Lung (tissue), 12 donors: ENCODE measurements around the gene ZNF296. TPM values are rescaled to one million over a fixed set of nuclear protein-coding genes. Genes with fewer than 3 reads are reported as not detected.

Source experiments
- ATAC-seq: fragments of 200-7000 bp; cut with Tn5 transposase; one replicate; pipeline ENCODE4 v1.9.1; 2020; ENCODE audit warnings: moderate number of reproducible peaks; ENCODE audit not compliant: insufficient read depth, low FRiP score
- DNase-seq, 3 donors: peaks; one replicate each; pipeline ENCODE4 v3.0.0-alpha.2; 2013 to 2017
- H3K27ac ChIP-seq, 2 donors: one replicate each; pipeline ENCODE4 v1.5.1; 2013; ENCODE audit warnings: mild to moderate bottlenecking in 2 of 2, moderate library complexity in 2 of 2, control low read depth in 1 of 2, inconsistent platforms in 1 of 2, low read depth in 1 of 2, low read length in 1 of 2
- H3K27me3 ChIP-seq, 3 donors: one replicate each; pipeline ENCODE4 v1.5.1; 2013; ENCODE audit warnings: low read length in 2 of 3; ENCODE audit not compliant: control insufficient read depth in 3 of 3, insufficient read depth in 3 of 3
- H3K36me3 ChIP-seq, 4 donors: one replicate each; pipeline ENCODE4 v1.5.1; 2013; ENCODE audit warnings: low read length in 4 of 4, mild to moderate bottlenecking in 1 of 4, moderate library complexity in 1 of 4; ENCODE audit not compliant: control insufficient read depth in 4 of 4, insufficient read depth in 4 of 4
- H3K4me1 ChIP-seq, 5 donors: one replicate each; pipeline ENCODE4 v1.5.1; 2013; ENCODE audit warnings: low read length in 5 of 5, mild to moderate bottlenecking in 2 of 5, moderate library complexity in 1 of 5; ENCODE audit not compliant: control insufficient read depth in 5 of 5, insufficient read depth in 5 of 5
- H3K4me3 ChIP-seq: one replicate; pipeline ENCODE4 v1.5.1; 2013; ENCODE audit warnings: mild to moderate bottlenecking, control low read depth, moderate library complexity
- H3K9ac ChIP-seq, 2 donors: one replicate each; pipeline ENCODE4 v1.5.1; 2013; ENCODE audit warnings: low read length in 2 of 2, control low read depth in 1 of 2; ENCODE audit not compliant: insufficient read depth in 1 of 2
- H3K9me3 ChIP-seq, 4 donors: one replicate each; pipeline ENCODE4 v1.5.1; 2013; ENCODE audit warnings: low read length in 3 of 4, mild to moderate bottlenecking in 1 of 4, moderate library complexity in 1 of 4; ENCODE audit not compliant: control insufficient read depth in 4 of 4, insufficient read depth in 3 of 4
- CTCF ChIP-seq: IDR thresholded peaks from 2 replicates; pipeline ENCODE4 v1.5.1; 2012; ENCODE audit warnings: mild to moderate bottlenecking; ENCODE audit errors: control extremely low read depth, extremely low read depth
- WGBS, 2 donors: extraction: QIAGEN DNeasy Blood & Tissue Kit; methylation state at CpG; one replicate each; pipeline ENCODE4 v1.1.7; 2013; 5-methylcytosine and 5-hydroxymethylcytosine counted together
- polyA plus RNA-seq, 2 donors: library from polyadenylated mRNA; stranded (reverse); fragments of 200-250 nt; gene quantifications; one replicate each; pipeline ENCODE4 v1.2.1, GENCODE V29; 2013
- total RNA-seq, 2 donors: library from RNA; depleted of rRNA in 1 of 2; stranded (reverse); fragments of >200 nt in 1 of 2; gene quantifications; one replicate each; pipeline ENCODE4 v1.2.1, GENCODE V29; 2014 to 2021
- donor health status: control.
- donor health status: control.
- donor health status: Bipolar disorder and iron deficiency.
- donor health status: healthy.
- donor health status: DM: yes; HTN: yes; CAD: no.

ZNF296 gene
- total and polyA plus RNA-seq, 4 donors: 0.43 to 3.9 (median 2.8) TPM

GRCh38 chr19:45071545-45071938 is 4.7 kb downstream of the ZNF296 start:
- Histone ChIP-seq H3K9me3 (no peaks in the 10 kb centered on the region), H3K27ac (no peak overlapping the region), H3K36me3 (peaks cover 9 to 50% (median 22%) of the 10 kb centered on the region in 4 donors), H3K4me1 (peaks cover 0 to 3% (median 0%) of the 10 kb centered on the region in 5 donors), H3K9ac (no peak overlapping the region), H3K4me3 (no peak overlapping the region), H3K27me3 (no peaks in the 10 kb centered on the region)
- ATAC-seq (no peak), DNase-seq (no peak)
- no peak for TF ChIP-seq CTCF
- WGBS, 2 donors: 93 to 94% methylated on average over 25 of the region's 25 CpGs

- Histone ChIP-seq H3K9me3 (no peaks in the 10 kb centered on the region), H3K9ac (no peak overlapping the region), H3K4me1 (peaks cover 0 to 2% (median 0%) of the 10 kb centered on the region in 5 donors), H3K36me3 (peaks cover 9 to 50% (median 22%) of the 10 kb centered on the region in 4 donors), H3K27ac (no peak overlapping the region), H3K4me3 (no peak overlapping the region), H3K27me3 (no peaks in the 10 kb centered on the region)
- 81 to 92% methylated on average over 14 to 19 of the region's 19 CpGs for WGBS, 2 donors
- ATAC-seq (no peak), DNase-seq (no peak)
- TF ChIP-seq CTCF: no peak
These were observed 5.3 kb downstream of the ZNF296 start for GRCh38 chr19:45070861-45071544.

- Histone ChIP-seq H3K27me3 (no peaks in the 10 kb centered on the region), H3K9me3 (no peaks in the 10 kb centered on the region), H3K4me1 (no peaks in the 10 kb centered on the region), H3K36me3 (peaks cover 14 to 54% (median 24%) of the 10 kb centered on the region in 4 donors), H3K27ac (no peak overlapping the region), H3K4me3 (no peak overlapping the region), H3K9ac (no peak overlapping the region)
- ATAC-seq: no peak
- DNase-seq: no peak
- TF ChIP-seq CTCF: no peak
- WGBS, 2 donors: 87 to 93% methylated on average over 6 of the region's 6 CpGs
These were observed 6.1 kb downstream of the ZNF296 start for GRCh38 chr19:45070214-45070613.
